ENCODE measurements around the gene ALDH18A1. TPM values are rescaled to one million over a fixed set of nuclear protein-coding genes. Genes with fewer than 3 reads are reported as not detected.
A peak's percentile ranks its signal among the peaks of the same experiment; 100 is the strongest.
"Not testable (repeated sequence)": the region's sequence is repeated elsewhere in the genome, so short reads cannot be mapped to it uniquely, and the experiment has no call there.

The ALDH18A1 gene
- total RNA-seq, 1 donor from 2014 or later: 110 TPM

GRCh38 chr10:95650232-95650631, 6.3 kb downstream of the ALDH18A1 start:
- DNase-seq (ENCODE audit: low read depth, low spot score): no peak

DNA sequence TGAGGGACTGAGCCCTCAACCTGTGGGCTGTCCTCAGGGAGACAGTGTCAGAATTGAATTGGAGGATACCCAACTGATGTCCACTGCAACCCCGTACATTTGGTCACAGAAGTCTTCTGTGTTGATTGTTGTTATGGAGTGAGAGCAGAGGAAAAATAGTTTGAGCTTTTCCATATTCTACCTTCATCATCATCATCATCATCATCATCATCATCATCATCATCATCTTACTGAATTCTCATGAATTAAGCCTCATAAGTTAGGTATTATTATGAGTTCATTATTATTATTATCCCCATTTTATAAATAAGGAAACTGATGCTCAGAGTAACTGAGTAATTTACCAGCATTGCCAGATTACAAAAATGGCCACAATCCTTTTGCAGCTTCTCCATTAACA, 8.4 kb downstream of the ALDH18A1 start:
- no peak for DNase-seq (ENCODE audit: low read depth, low spot score)

DNA sequence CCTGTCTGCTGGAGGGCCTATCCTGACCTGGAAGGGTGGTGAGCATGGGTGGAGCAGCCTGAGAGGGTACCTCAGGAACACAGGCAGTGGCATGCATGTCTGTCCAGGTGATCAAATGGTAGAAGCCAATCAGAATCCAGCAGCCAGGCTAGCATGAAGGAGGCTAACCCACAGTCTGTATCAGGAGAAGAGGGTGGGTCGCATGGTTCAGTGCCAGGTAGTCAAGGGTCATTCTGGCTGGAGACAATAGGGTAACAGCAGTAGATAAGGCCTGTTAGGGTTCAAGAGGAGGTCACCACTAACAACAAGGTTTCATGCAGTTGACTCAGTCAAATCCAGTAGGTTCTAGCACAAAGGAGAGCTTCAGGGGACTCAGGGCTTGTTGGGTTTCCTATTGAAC, 10.4 kb downstream of the ALDH18A1 start:
- no peak for DNase-seq (ENCODE audit: low read depth, low spot score)

GRCh38 chr10:95644901-95645300, 11.6 kb downstream of the ALDH18A1 start:
- DNase-seq (ENCODE audit: low read depth, low spot score): no peak

GRCh38 chr10:95640891-95641315, 15.6 kb downstream of the ALDH18A1 start:
- DNase-seq (ENCODE audit: low read depth, low spot score): no peak

GRCh38 chr10:95637911-95638310, 18.6 kb downstream of the ALDH18A1 start:
- DNase-seq (ENCODE audit: low read depth, low spot score): no peak

GRCh38 chr10:95637140-95637539, 19.4 kb downstream of the ALDH18A1 start:
- no peak for DNase-seq (ENCODE audit: low read depth, low spot score)

- no peak for DNase-seq (ENCODE audit: low read depth, low spot score)
Measured at GRCh38 chr10:95635319-95635733, 21.2 kb downstream of the ALDH18A1 start.

DNA sequence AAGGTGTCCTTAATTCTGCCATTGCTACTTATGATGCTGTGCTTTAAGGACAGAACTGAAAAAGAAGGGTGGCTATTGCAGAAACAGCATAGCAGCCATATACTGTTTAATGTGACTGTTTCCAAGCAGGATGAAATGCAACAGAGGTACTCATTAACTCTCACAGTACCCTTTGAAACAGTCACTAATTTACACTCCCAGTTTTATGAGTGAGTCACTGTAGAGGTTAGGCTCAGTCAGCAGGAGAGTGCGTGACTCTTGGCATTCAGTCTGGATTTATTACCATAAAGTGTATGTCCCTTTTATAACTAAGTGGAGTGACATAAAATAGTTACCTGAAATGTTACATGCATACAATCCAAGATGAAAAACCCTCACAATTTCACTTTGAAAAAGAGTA, 27.7 kb downstream of the ALDH18A1 start:
- DNase-seq (ENCODE audit: low read depth, low spot score): no peak

DNA sequence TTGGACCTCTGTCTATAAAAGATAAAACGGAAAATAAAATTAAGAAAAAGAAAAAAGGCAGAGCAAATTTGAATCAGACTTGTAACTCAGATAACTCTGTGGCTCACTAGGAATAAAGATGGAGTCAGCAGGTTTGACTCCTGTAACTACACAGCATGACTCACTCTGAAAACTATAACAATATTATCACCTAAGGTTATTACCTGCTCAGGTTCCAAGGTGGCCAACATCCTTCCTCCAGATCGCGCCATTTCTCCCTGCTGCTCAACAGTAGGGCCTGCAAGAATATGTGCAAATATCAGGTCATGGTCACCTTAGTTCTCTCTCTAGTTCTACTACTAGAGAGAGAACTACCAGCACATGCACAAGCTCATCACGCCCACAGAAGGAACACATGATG, 30.0 kb downstream of the ALDH18A1 start:
- no peak for DNase-seq (ENCODE audit: low read depth, low spot score)

DNA sequence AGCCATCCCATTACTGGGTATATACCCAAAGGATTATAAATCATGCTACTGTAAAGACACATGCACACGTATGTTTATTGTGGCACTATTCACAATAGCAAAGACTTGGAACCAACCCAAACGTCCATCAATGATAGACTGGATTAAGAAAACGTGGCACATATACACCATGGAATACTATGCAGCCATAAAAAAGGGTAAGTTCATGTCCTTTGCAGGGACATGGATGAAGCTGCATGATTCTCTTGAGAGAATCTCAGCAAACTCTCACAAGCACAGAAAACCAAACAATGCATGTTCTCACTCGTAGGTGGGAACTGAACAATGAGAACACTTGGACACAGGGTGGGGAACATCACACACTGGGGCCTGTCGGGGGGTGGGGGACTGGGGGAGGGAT, 36.1 kb downstream of the ALDH18A1 start:
- DNase-seq (ENCODE audit: low read depth, low spot score): not testable (repeated sequence)

DNA sequence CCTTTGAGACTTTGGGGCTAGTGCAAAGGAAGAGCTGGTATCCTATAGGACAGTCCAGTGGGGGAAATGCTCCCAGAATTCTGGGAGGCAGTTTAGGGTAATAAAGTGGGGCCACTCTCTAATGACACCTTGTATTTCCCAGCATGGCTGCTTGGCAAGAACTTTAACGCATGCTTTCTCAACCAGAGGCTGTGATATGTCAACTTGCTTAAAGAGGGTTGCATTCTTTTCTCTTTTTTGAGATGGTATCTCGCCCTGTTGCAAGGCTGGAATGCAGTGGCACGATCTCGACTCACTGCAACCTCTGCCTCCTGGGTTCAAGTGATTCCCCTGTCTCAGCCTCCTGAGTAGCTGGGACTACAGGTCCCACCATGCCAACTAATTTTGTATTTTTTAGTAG, 38.4 kb downstream of the ALDH18A1 start:
- DNase-seq (ENCODE audit: low read depth, low spot score): no peak

DNA sequence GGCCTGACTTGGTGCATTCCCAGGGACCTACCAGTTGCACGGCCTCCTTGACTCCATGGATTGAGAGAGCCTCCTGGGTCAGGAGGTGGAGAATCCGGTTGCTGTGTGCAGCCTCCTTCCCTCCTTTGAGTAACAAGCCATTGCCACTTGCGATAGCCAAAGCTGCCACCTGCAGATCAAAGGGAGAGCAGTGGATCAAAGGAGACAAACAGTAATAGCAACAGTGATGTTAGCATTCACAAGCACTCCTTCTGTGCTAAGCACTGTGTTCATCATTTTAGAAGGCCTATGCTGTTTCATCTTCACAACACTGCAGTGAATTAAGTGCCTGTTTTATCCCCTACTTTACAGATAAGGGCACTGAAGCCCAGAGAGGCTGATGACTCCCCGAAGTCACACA, 40.1 kb downstream of the ALDH18A1 start:
- no peak for DNase-seq (ENCODE audit: low read depth, low spot score)

GRCh38 chr10:95613330-95613729, 43.2 kb downstream of the ALDH18A1 start:
- DNase-seq (ENCODE audit: low read depth, low spot score): no peak

DNA sequence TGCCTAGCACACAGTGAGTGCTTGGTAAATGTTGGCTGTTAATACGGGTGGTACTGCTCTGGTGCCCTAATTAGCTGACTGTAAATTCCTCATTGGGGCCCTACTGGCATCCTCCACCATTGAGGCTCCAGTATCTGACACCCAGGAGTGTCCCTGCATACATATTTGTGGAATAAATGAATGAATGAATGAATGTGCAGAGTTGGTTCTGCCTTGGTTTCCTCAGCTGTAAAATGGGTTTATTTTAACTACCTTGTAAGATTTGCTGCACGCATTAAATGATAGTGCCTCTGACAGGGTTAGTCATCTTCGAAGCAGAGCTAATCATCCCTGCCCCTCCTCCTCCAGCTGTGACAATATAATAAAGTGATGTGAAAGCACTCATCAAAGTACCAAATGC, 45.8 kb downstream of the ALDH18A1 start:
- no peak for DNase-seq (ENCODE audit: low read depth, low spot score)

GRCh38 chr10:95606922-95607321, 49.6 kb downstream of the ALDH18A1 start:
- DNase-seq (ENCODE audit: low read depth, low spot score): no peak

DNA sequence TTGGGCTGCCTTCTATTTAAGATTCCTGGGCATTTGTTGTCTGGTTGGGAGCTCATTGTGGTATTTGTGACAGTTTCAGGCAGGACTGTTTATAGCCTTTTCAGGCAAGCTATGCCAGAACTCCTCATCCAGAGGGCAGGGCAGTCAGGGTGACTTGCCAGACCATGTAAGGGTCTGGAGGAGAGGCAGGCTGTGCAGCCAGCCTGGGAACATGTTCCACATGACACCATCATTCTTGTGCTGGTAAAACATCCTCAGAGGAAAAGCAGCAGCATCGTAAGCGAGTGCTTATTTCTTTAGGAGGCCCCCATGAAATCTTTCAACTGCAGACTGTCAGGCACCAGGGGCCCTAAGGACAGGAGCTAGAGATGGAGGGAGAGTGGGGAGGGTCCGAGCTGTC, 51.3 kb downstream of the ALDH18A1 start:
- no peak for DNase-seq (ENCODE audit: low read depth, low spot score)

- no peak for DNase-seq (ENCODE audit: low read depth, low spot score)
Measured at GRCh38 chr10:95604630-95605029, 51.9 kb downstream of the ALDH18A1 start.

GRCh38 chr10:95602382-95602781, 54.1 kb downstream of the ALDH18A1 start:
- DNase-seq (ENCODE audit: low read depth, low spot score): no peak

DNA sequence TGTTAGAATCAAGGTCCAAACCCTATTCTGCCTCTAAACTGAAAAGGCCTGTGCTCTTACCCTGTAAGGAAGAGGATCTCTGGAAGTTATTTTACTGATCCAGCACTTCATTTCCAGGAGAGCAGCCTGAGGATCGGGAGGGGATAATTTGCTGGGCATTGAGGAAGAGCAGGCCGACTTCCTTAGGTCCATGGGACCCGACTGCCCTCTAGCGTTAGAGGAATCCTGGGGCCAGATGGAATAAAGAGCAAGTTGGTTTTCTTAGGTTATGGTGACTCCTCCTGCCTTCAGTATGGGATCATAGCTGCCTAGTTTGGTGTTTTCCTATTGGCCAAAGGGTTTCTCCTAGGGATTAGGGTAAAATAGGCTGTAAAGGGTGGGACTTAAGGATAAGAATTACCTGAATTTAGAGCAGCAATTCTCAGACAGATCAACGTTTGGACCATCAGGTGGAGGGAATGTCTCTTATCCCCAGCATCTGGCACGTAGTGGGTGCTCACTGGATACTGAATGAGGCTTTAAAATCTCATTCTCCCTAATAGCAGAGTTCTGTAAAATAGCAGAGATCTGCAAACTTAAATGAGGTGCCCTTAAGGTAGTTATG, 55.3 kb downstream of the ALDH18A1 start:
- DNase-seq (ENCODE audit: low read depth, low spot score): peak; percentile 60

DNA sequence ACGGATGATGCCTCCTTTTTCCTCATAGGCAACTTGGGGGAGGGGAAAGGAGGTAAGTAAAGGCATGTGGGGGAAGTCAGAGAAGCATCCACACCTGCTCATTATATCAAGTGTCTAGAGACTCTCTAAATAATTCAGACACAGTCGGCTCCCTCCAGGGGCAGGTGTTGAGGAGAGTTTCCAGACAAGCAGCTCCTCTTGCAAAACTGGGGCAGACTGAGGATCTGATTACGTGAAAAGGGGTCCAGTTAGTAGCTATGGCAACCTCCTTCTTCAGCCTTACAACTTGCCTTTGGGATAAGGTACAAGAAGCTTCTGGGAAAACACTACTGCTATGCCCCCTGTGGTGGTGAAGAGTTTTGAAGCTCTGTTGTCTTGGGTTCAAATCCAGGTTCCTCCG, 56.4 kb downstream of the ALDH18A1 start:
- DNase-seq (ENCODE audit: low read depth, low spot score): no peak

DNA sequence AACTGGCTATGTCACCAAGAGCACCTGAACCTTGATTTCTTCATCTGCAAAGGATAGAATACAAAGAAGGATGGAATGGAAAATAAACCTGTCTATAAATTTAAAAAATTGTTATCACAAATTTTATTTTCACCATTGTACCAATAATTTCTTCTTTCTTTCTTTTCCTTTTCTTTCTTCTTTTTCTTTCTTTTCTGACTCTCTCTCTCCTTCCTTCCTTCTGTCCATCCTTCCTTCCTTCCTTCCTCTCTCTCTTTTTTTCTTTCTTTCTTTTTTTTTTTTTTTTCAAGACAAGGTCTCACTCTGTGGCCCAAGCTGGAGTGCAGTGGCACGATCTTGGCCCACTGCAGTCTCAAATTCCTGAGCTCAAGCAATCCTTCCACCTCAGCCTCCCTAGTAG, 58.7 kb downstream of the ALDH18A1 start:
- no peak for DNase-seq (ENCODE audit: low read depth, low spot score)

DNA sequence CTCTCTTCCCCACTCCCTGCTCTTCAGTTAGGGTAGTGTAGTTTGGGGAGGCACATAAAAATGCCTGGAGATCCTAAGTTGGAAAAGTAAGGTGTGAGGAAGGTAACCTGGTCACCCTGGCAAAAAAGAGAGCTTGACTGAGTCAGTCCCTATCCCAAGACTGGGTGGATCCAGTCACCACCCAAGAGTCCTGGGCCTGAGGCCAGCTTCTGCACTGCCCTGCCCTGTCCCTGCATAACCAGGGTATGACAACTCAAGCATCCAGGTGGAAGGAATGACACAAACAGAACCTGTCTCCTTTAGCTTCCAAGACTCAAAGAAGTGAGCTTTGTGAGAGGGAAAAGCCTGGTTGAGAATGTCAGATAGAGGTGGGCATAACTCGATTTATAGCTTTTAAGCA, 68.5 kb downstream of the ALDH18A1 start:
- no peak for DNase-seq (ENCODE audit: low read depth, low spot score)

Data from pulmonary artery endothelial cell (primary cell).